Measurements from ENCODE around the gene EHBP1.
"Not testable (repeated sequence)": the region's sequence is repeated elsewhere in the genome, so short reads cannot be mapped to it uniquely, and the experiment has no call there.

The EHBP1 gene

GRCh38 chr2:63057249-63058143, 352.0 kb downstream of the EHBP1 start:
- DNase-seq (ENCODE audit: insufficient read length, low spot score) (no peak), FAIRE-seq (no peak)

DNA sequence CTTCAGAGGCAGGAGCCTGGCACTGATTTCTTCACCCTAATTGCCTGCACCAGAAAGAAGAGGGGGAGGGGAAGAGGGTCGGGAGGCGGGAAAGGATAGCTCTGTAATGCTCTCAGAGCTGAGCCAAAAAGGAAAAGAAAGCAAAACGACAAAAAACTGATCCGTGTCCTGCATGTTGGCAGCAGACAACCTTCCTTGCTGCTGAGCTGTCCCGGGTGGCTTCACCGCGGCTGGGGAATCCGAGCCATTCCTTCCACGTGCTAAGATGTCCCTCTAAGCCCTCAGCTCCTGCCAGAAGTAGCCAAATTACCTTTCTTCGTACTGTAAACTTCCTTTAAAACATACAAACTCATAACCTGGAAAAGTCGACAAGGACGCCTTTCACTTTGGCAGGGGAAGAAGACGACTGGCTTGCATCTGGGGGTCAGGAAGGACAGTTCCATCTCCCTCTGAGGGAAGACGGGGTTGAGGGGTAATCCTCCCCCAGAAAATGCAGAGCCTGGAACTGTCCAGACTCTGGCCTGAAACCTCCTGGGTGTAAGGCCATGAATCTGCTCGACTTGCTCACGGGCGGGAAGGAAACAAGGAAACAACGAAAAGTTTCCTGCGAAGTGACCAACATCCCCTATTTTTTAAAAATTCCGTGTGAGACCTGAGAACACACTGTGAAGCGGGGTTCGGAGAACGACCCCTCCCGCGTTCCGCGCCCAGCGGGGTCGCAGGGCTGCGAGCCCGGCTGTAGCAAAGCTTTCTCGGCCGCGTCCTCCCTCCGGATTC, 352.8 kb downstream of the EHBP1 start:
- no peak for FAIRE-seq
- DNase-seq (ENCODE audit: insufficient read length, low spot score), result no peak

DNA sequence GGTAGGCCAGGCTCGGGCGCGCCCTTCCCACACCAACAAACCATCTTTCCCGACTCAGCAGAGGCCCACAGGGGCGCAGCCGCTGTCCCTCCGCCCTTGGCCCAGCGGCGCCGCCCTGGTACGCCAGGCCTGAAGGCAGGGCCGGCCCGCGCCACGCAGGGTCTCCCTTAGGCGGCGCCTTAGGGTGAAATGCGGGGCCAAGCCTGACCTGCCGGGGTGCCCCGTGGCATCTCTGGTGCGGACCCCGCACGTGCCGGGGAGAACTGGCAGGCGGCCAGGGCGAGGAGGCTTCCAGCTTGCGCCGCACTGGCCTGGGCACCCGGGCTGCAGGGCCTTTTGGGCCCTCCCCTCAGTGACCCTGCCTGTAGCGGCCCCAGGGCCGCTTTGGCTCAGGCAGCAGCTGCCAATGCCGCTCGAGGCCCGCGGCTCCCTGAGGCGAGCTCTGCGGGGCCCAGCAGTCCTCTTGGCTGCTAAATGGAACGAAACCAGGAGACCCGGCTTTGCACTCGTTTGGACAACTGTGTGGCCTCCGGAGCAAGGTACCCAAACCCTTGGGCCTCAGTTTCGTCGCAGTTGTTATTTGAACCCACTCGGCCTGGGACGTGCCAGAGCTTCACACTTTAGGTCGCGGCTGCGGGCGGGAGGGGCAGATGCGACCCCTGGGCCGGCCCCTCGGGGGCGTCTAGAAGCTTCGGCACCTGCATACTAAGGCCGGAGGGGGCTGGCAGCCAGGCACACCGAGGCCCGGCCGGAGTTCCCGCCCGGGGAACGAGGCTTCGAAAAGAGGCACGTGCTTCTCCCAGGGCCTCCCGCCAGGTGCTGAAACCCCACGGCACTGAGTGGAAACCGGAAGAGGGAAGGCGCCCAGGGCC, 353.6 kb downstream of the EHBP1 start:
- FAIRE-seq (no peak), DNase-seq (ENCODE audit: insufficient read length, low spot score) (no peak)

GRCh38 chr2:63059793-63060471, 354.4 kb downstream of the EHBP1 start:
- FAIRE-seq, result no peak
- no peak for DNase-seq (ENCODE audit: insufficient read length, low spot score)

- no peak for FAIRE-seq
- DNase-seq (ENCODE audit: insufficient read length, low spot score), result no peak
Measured at GRCh38 chr2:63060472-63060991, 355.0 kb downstream of the EHBP1 start.

- no peak for FAIRE-seq
- no peak for DNase-seq (ENCODE audit: insufficient read length, low spot score)
Measured at GRCh38 chr2:63064197-63064596, 358.7 kb downstream of the EHBP1 start.

GRCh38 chr2:63064661-63065060, 359.1 kb downstream of the EHBP1 start:
- FAIRE-seq, result no peak
- no peak for DNase-seq (ENCODE audit: insufficient read length, low spot score)

- DNase-seq (ENCODE audit: insufficient read length, low spot score) (no peak), FAIRE-seq (peak; percentile 55)
Measured at GRCh38 chr2:63066265-63066664, 360.8 kb downstream of the EHBP1 start.

DNA sequence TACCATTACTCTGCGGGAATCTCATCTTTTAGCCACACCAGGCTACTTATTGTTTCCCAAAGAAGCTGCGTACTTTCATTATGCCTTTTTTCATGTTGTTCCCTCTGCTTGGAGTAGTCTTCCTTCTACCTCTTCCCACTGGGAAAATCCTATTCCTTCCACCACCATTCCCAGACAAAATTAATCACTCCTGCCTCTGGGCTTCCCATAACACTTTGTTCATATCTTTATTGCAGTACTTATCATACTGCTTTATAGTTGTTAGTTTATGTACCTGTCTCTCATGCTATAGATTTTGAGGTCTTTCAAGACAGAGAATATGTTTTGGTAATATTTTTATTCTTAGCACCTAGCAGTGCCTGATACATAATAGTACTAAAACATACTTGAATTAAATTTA, 361.3 kb downstream of the EHBP1 start:
- FAIRE-seq, result no peak
- DNase-seq (ENCODE audit: insufficient read length, low spot score), result no peak

DNA sequence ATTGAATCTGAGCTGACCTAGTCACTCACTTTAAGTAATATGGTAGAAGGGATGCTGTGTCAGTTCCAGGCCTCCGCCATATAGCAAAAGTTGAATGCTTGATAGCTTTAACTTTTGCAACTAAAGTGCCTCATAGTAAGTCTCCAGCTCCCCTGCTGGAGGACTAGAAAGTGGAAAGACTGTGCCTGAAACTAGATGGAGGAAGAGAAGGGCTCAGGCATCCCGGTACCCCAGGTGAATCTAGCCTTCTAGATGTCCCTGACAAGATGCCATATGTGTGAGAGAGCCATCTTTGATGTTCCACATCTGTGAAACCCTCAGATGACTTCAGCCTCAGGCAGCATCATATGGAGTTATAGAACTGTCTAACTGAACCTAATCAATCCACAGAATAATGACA, 366.2 kb downstream of the EHBP1 start:
- DNase-seq (ENCODE audit: insufficient read length, low spot score) (no peak), FAIRE-seq (no peak)

GRCh38 chr2:63073994-63074393, 368.5 kb downstream of the EHBP1 start:
- DNase-seq (ENCODE audit: insufficient read length, low spot score) (no peak), FAIRE-seq (no peak)

DNA sequence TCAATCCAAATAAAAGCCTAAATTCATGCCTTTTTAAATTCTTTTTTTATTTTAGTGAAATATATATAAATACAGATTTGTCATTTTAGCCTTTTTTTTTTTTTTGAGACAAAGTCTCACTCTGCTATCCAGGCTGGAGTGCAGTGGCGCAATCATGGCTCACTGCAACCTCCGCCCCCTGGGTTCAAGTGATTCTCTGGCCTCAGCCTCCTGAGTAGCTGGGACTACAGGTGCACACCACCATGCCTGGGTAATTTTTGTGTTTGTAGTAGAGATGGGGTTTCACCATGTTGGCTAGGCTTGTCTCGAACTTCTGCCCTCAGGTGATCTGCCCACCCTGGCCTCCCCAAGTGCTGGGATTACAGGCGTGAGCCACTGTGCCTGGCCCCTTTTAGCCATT, 368.9 kb downstream of the EHBP1 start:
- DNase-seq (ENCODE audit: insufficient read length, low spot score); FAIRE-seq: not testable (repeated sequence)

GRCh38 chr2:63078852-63079606, 373.5 kb downstream of the EHBP1 start:
- FAIRE-seq (no peak), DNase-seq (ENCODE audit: insufficient read length, low spot score) (peak; percentile 14)

GRCh38 chr2:63081404-63081803, 375.9 kb downstream of the EHBP1 start:
- no peak for FAIRE-seq
- DNase-seq (ENCODE audit: insufficient read length, low spot score), result no peak

DNA sequence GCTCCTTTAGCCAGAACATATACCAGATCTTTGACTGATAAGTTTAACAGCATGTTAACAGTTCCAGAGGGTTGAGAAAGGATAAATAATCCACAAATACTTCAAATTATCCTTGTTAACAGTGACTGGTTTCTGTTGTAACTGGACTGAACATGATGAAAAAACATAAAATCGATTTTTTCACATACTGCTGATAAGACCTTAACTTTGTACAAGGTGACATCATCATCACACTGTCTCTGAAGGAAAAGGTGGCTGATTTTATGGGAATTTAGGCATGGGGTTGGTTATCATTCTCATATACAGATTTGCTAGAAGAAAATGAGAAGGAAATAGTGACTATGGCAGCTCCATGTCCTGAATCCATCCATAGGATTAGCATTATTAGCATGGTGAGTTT, 381.2 kb downstream of the EHBP1 start:
- FAIRE-seq (no peak), DNase-seq (ENCODE audit: insufficient read length, low spot score) (no peak)

DNA sequence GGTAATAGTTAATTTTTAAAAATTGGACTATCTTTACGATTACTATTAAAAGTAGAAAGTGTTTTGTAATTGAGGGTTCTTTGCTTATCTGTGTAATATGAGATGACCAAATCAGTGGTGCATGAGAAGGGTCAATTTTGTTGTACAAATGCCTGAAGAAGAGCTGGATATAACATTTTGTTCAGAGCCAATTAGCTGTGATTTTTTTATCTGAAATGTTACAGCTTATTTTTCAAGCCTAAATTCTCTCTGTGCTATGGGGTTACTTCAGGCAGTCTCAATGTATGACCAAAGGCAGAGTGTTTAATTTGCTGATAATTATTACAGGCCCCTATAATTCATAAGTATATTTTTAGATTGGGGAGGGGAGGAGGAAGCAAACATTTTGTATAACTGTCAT, 386.9 kb downstream of the EHBP1 start:
- FAIRE-seq (no peak), DNase-seq (ENCODE audit: insufficient read length, low spot score) (no peak)

DNA sequence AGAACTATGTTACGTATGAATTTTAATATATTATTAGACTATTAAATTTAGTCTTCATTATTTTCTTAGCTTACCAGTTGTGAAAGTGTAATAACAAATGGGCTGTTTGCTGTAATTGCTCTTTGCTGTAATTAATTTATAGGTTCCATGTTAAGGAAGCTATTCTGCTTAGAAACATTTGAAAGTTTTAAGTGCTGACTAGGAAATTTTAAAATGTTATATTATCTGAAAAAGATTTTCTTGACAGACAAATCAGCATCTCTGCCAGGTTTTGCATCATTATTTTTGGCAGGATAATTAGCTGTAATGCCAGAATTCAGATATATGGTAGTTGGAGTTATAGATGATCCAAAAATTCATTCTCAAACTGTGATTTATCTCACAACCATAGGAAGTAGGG, 387.3 kb downstream of the EHBP1 start:
- DNase-seq (ENCODE audit: insufficient read length, low spot score), result no peak
- no peak for FAIRE-seq

DNA sequence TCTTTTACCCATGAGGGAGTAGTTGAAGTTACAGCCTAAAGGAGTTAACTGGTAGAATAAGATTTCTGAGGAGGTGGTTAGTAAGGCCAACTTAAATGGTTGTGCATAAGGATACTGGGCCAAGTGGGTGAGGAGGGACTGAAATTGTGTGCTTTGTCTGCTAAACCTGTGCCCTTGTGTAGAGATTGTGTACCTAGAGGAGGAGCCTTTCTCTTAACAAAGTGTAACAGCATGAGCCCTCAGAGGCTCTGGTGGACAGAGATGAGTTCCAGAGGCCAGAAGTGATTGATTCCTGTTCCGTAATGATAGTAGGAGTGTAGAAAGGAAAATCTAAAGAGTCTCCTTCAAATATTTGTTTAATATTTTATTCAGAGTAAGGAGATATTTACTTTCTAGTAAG, 388.0 kb downstream of the EHBP1 start:
- peak; percentile 16 for FAIRE-seq
- DNase-seq (ENCODE audit: insufficient read length, low spot score), result no peak
